DOHH2 (cell line): ENCODE measurements around the gene NYNRIN.

ENCODE experiments used
- H3F3A ChIP-seq: fragments of 200-600 bp; sonication (generic), shearing (Covaris generic); 2 replicates; pipeline ENCODE4 v1.6.0; 2016; ENCODE audit warnings: antibody characterized with exemption, mild to moderate bottlenecking; ENCODE audit not compliant: control insufficient read depth, insufficient read depth
- H3K27ac ChIP-seq: fragments of 200-600 bp; sonication (generic); 2 replicates; pipeline ENCODE4 v1.5.1; 2014; ENCODE audit warnings: low read depth, mild to moderate bottlenecking, low read length, moderate library complexity
- H3K27me3 ChIP-seq: fragments of 200-600 bp; sonication (generic); 2 replicates; pipeline ENCODE4 v1.6.1; 2014; ENCODE audit warnings: mild to moderate bottlenecking, low read length, mixed read lengths; ENCODE audit not compliant: control insufficient read depth
- H3K36me3 ChIP-seq: fragments of 200-600 bp; sonication (generic); 2 replicates; pipeline ENCODE4 v1.6.1; 2014; ENCODE audit warnings: mild to moderate bottlenecking, low read length, moderate library complexity, mixed read lengths; ENCODE audit not compliant: control insufficient read depth
- H3K4me1 ChIP-seq: fragments of 200-600 bp; sonication (generic); 2 replicates; pipeline ENCODE4 v1.6.1; 2014; ENCODE audit warnings: mild to moderate bottlenecking, low read length, mixed read lengths; ENCODE audit not compliant: control insufficient read depth
- H3K4me2 ChIP-seq: fragments of 200-600 bp; sonication (generic); 2 replicates; pipeline ENCODE4 v1.6.0; 2014; ENCODE audit warnings: mild to moderate bottlenecking, low read length, moderate library complexity
- H3K4me3 ChIP-seq: fragments of 200-600 bp; sonication (generic); 2 replicates; pipeline ENCODE4 v1.5.1; 2014; ENCODE audit warnings: mild to moderate bottlenecking, low read length, mixed read lengths
- H3K79me2 ChIP-seq: fragments of 200-600 bp; sonication (generic); 2 replicates; pipeline ENCODE4 v1.6.1; 2014; ENCODE audit warnings: mild to moderate bottlenecking, low read length, mixed read lengths; ENCODE audit not compliant: control insufficient read depth
- H3K9me2 ChIP-seq: fragments of 200-600 bp; sonication (generic); replicated peaks from 2 replicates; pipeline ENCODE4 v1.6.1; 2014; ENCODE audit warnings: mild to moderate bottlenecking, low read length, mixed read lengths; ENCODE audit not compliant: control insufficient read depth
- H3K9me3 ChIP-seq: fragments of 200-600 bp; sonication (generic); 2 replicates; pipeline ENCODE4 v1.6.1; 2014; ENCODE audit warnings: antibody characterized with exemption, low read length, mixed read lengths; ENCODE audit not compliant: control insufficient read depth, insufficient read depth
- H4K20me1 ChIP-seq: fragments of 200-600 bp; sonication (generic); 2 replicates; pipeline ENCODE4 v1.6.0; 2014; ENCODE audit warnings: low read depth, mild to moderate bottlenecking, antibody characterized with exemption, low read length, moderate library complexity; ENCODE audit not compliant: control insufficient read depth, insufficient read depth
- CTCF ChIP-seq: fragments of 200-600 bp; sonication (generic); IDR thresholded peaks from one replicate; pipeline ENCODE4 v1.5.1; 2014; ENCODE audit warnings: antibody characterized with exemption, mild to moderate bottlenecking, low read depth, low read length; ENCODE audit not compliant: poor library complexity, severe bottlenecking
- EZH2phosphoT487 ChIP-seq: fragments of 200-600 bp; sonication (generic); IDR thresholded peaks from 2 replicates; pipeline ENCODE4 v1.6.1; 2017; ENCODE audit warnings: borderline replicate concordance, mild to moderate bottlenecking, antibody characterized with exemption, low read length, moderate library complexity, mixed read lengths

The NYNRIN gene

GRCh38 chr14:24392325-24393091 is 6.3 kb upstream of the NYNRIN start:
- TF ChIP-seq EZH2phosphoT487: no peak
- no peak for TF ChIP-seq CTCF
- Histone ChIP-seq H3K9me2 (no peaks in the 10 kb centered on the region), H3K4me1 (no peaks in the 10 kb centered on the region), H4K20me1 (no peaks in the 10 kb centered on the region), H3K27me3 (peaks cover 17% of the 10 kb centered on the region), H3K36me3 (no peaks in the 10 kb centered on the region), H3K9me3 (no peaks in the 10 kb centered on the region), H3K4me3 (no peak overlapping the region), H3F3A (no peaks in the 10 kb centered on the region), H3K79me2 (no peaks in the 10 kb centered on the region), H3K27ac (no peak overlapping the region), H3K4me2 (no peak overlapping the region)

- no peaks in the 10 kb centered on the region for H4K20me1 ChIP-seq
- peaks cover 10% of the 10 kb centered on the region for H3K4me1 ChIP-seq
- H3K4me2 ChIP-seq: no peak overlapping the region
- H3K9me3 ChIP-seq: no peaks in the 10 kb centered on the region
- H3K9me2 ChIP-seq: no peaks in the 10 kb centered on the region
- no peaks in the 10 kb centered on the region for H3K36me3 ChIP-seq
- H3K79me2 ChIP-seq: no peaks in the 10 kb centered on the region
- no peaks in the 10 kb centered on the region for H3F3A ChIP-seq
- peaks cover 9% of the 10 kb centered on the region for H3K27me3 ChIP-seq
- TF ChIP-seq CTCF: no peak
- no peak overlapping the region for H3K27ac ChIP-seq
- no peak overlapping the region for H3K4me3 ChIP-seq
Measured at GRCh38 chr14:24394275-24394674, 4.5 kb upstream of the NYNRIN start.

GRCh38 chr14:24395609-24396582 is 2.9 kb upstream of the NYNRIN start:
- Histone ChIP-seq H3K4me1 (peaks cover 14% of the 10 kb centered on the region), H3K27me3 (peaks cover 9% of the 10 kb centered on the region), H3K79me2 (no peaks in the 10 kb centered on the region), H3K36me3 (no peaks in the 10 kb centered on the region), H4K20me1 (no peaks in the 10 kb centered on the region), H3K4me3 (no peak overlapping the region), H3K27ac (no peak overlapping the region), H3K9me3 (no peaks in the 10 kb centered on the region), H3K9me2 (no peaks in the 10 kb centered on the region), H3F3A (no peaks in the 10 kb centered on the region), H3K4me2 (no peak overlapping the region)
- TF ChIP-seq CTCF (no peak), EZH2phosphoT487 (no peak)
